ENCODE results near the gene ATP8A2.

Gene ATP8A2

DNA sequence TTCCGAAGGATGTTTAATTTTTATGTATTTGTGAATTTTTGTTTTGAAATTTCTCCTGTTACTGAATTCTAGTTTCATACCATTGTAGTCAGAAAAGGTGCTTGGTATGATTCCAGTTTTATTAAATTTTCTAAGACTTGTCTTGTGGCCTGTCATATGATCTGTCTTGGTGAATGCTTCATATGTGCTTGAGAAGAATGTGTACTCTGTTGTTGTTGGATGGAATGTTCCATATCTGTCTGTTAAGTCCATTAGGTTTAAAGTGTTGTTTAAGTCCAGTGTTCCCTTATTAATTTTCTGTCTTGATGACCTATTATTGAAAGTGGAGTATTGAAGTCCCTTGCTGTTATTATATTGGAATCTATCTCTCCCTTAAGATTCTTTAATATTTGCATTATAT lies 273.9 kb downstream of the ATP8A2 start:
- DNase-seq, result no peak

DNA sequence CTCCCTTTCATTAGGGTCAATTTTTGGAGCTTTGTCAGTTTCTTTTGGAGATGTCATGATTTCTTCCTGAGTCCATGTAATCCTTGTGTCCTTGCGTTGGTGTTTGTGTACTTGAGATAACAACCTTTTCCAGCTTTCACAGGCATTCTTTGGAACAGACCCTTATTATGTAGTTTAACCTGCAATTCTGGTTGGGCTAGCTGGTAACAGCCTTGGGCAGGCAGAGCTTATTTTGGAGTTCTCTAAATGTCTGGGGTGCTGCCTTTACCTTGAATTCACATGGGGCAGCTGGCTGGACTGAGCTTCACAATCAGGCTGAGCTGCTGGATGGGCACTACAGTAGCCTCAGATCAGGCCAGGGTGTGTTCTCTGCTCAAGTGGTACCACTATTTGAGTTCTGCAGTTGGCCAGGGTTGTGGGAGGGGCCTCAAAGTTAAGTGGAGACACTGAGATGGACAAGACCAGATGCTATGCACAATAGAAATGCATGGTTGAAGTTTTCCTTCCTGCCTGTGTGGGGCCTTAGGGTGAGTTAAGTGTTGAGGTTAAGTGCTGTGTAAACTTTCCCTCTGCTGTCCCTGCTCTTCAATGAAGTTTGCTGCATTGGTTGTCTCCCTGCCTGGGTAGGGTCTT lies 277.3 kb downstream of the ATP8A2 start:
- no peak for DNase-seq

DNA sequence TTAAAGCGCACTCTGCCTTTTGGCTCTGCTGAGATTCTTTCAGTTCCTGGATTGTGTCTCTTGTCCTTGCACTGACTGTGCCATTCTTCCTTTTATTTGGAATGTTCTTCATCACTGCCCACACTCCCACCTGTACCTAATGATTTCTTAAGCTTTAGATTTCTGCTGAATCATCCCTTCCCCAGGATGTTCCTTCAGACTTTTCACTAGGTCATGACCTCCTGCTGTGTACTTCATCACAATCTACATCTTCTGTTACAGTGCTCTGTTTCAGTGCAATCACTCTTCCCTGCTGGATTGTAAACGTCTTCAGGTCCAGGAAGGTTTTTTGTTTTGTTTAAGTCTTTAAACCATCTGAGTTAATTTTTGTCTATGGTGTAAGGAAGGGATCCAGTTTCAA lies 281.0 kb downstream of the ATP8A2 start:
- no peak for DNase-seq

DNA sequence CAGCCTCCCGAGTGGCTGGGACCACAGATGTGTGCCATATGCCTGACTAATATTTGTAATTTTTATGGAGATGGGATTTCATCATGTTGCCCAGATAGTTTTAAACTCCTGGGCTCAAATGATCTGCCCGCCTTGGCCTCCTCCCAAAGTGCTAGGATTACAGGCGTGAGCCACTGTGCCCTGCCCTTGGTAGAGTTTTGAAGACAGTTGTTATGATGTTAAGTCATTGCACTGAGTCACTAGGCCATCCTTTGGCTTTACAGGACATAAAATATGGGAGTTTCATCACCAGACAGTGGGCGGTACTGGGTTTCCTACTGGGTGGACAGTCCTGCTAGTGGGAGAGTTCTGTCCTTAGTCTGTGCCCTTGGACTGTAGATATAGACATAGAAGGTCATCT lies 282.5 kb downstream of the ATP8A2 start:
- DNase-seq, result no peak

DNA sequence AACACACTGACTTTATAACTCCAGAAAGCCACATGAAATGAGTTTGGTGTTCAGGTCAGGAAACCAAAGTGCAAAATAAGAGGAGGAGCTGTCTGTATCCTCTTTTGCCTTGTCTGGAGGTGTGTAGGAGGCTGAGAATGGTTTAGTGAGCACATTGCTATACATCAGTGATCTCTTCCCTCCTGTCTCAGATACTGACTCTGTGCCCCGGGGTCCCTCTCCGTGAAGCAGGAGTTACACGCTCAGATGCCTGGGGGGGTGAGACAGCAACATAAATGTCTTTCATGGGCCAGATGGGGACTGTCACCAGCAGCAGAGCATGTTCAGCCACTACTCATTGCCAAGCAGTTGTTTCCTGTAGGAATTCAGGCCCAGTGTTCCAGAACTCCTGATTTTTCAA lies 285.4 kb downstream of the ATP8A2 start:
- no peak for DNase-seq

DNA sequence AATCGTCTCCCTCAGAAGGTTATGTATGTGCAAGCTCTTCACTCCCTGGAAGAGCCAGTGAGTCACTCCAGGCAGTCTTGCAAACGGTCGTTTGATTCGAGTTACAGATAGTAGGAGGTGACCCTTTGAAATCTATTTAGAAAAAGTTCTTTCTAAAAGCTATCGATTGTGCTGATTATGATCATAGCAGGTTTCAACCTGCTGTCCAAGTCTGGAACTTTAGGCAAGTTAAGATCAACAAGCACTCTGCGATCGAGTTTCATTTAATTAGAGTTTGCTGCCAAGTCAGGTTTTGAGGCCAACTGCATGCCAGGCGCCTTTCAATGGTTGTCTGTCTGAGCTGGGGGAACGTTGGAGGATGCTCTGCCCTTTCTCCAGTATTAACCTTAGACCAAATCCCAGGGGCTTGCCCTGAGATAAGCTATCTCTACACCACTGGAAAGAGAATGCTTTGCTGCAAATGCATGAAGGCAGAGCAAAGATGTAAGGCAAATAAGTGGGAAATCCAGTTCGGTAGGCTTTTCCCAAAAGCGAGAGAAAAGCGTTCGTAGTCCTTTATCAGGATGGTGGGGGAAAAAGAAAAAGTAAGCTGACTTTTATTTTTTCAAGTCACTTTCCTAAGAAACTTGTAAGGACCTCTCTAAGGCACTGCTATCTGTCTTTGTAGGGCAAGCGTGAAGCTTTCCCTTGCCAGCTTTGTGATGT lies 287.5 kb downstream of the ATP8A2 start:
- DNase-seq, result no peak

DNA sequence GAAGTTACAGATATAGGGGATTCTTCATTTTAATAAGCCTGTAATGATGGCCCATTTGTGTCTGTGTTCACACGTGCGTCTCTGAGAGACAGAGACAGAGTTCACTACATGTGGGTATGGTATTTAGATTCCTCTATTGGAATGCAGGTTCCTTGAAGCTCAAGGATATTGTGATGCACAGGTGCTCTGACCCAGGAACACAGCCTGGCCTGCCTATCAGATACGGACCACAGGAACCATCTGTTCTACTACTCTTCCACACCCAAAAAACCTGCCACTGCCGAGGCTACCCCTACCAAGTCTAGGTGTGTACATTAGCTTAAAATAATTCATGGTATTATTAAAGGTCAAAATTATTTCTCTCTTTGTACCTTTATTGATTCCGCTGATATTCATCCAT lies 289.2 kb downstream of the ATP8A2 start:
- no peak for DNase-seq

DNA sequence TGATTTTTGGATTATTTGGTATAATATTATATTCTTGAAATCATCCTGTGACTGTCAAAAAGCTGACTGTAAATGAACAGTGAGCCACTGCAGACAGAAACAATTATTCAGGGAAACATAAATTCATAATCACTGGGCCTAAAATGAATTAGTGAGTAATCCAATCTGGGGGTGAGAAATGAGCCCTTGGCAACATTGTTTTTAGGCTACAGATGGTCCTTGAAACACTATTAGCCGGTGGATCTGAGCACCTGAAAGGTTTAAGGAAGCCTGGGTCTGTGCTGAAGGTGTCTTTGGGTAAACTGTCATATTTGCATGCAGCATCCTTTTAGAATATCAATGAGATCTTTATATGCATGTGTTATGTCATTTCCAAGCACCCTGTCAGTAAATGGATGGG lies 290.7 kb downstream of the ATP8A2 start:
- no peak for DNase-seq

DNA sequence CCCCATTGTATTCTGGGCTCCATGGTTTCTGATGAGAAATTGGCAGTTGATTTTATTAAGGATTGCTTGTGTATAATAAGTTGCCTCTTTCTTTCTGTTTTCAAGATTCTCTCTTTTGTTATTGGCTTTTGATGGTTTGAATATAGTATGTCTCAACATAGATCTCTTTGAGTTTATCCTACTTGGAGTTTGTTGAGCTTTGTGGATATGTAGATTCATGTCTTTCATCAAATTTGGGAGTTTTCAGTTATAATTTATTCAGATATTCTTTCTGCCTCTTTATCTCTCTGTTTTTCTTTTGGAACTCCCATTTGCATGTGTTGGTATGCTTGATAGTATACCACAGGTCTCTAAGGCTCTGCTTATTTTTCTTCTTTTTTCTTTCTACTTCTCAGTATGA lies 296.6 kb downstream of the ATP8A2 start:
- DNase-seq, result no peak

DNA sequence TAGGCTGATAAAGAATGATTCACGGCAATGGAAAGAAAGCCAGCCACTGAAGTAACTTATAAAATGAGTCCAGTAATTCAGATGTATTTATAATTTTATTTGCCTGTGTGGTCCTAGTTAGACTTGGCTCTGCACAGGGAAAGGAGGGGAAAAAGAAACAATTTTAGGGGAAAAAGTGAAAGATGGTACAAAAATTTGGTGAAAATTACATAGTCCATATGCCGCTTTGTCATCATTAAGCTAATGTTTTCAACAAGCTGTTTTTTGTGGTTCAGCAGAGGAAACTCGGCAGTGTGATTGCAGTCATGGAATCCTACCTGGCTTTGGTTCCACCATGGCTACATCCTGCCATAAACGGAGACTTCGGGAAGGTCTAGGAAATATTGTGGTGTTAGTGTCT lies 301.9 kb downstream of the ATP8A2 start:
- DNase-seq, result no peak

DNA sequence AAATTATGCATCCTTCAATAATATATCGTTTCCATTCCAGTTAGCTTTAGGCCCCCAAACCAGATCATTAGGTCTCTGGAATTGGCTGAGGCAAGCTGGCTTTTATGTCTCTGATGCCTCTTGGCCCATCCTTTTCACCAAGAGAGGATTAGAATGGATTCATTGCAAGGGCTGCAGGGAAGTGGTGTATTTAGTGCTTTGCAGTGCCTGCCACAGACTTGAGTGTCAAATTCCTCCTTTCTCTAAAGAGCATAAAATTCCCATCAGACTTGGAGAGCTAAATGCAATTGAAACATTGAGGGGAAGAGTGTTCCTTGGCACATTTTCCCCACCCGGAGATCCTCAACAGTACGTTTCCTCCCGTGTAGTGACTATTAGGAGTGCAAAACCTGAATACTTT lies 302.6 kb downstream of the ATP8A2 start:
- no peak for DNase-seq

DNA sequence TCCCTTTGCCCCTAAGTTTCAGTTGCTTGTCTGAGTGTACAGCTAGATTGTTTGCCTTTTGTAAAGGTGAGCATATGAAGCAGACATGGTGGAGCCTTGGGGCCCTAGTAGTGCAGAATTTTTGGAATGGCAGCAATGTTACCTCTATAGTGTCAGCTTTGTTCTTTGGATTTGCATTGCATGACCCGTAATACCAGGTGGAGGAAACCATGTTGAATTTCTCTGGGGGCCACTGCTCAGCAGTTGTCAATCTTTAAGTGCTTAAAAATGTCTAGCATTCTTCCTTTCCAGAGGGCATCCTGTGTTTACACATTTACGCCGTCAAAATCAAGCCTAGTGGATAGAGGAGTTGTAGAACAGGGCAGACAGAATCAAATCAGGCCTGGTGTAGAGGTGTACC lies 303.3 kb downstream of the ATP8A2 start:
- no peak for DNase-seq

DNA sequence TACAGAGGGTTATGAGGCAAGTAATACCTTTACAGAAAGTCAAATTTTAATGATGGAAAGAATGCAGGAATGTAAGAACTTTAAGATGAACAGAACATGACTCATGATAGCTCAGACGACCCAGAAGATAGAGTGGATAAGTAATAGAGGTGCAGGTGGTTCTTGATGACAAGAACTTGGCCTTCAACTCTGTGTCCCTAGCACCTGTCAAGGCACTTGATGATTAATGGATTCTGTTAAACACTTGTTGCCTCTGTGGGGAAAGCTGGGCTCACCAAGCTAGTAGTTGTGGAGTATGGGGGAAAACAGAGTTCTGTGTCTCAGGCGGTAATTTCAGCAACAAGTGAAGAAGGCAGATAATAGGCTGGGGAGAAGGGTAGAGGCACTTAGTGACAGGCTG lies 306.2 kb downstream of the ATP8A2 start:
- no peak for DNase-seq

DNA sequence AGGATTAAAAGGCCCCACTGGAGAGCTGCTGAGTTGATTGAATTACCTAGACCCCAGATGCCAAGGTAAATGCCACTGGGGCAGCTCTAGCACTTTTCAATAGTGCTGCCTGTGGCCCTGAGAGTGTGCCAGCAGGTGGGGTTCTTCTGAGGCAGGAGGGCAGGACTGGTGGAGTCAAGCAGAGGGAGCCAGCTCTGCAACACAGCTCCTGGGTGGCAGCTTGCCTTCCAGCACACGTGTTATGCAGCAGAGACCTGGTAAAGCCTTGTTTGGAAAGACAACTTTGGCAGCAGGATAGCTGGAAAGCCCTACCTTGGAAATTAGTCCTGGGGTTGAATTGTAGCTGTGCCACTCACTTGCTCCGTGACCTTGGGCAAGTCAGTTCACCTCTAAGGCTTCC lies 306.6 kb downstream of the ATP8A2 start:
- DNase-seq, result no peak

DNA sequence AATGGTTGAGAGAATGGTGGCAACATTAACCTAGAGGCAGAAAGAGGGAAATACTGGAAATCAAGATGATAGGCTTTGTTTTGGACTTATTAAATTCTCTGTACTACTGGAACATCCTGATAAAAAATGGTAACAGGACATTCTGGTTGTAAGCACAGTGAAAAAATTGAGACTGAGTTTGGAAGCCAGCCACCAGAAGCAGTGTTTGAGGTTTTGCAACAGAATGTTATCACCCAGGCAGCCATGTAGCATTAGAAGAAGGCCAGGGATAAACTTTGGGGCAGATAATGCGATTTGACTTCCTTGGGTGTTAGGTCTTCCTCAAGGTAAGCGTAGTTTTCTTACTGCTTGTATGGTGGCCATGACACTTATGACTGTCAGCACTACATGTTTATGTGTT lies 307.4 kb downstream of the ATP8A2 start:
- DNase-seq, result no peak

DNA sequence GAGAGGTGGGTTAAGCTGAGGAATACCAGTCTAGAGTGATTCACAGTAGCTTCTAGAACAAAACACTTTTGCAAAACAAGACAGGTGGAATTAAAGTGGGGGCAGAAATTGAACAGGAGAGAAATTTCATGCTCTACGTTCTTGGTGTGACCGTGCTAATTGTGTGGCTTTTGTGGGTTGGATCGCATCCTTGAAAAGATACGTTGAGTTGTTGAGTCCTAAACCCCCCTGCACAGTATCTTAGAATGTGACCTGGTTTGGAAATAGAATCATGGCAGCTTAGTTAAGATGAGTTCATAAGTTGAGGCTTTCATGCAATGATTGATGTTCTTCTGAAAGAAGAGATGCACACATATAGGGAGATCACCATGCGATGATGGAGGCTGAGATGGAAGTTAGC lies 308.2 kb downstream of the ATP8A2 start:
- no peak for DNase-seq

DNA sequence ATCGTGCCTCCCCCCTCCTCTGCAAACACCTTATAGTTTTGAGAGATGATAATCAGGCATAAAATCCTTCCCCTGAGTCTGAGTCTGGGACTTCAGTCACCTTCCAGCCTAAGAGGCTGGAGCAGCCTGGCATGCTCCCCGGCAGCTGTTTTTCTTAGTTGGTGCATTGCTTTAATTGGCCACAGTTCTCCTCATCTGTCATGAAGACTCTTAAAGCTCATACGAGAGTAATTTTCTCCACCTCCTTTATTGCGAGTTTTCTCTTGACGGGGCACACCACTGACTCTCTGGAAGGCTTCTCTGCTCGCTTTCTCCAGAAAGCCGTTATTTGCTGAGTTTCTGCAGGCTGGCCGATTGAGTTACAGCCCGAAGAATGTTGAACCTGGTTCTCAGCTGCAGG lies 310.5 kb downstream of the ATP8A2 start:
- no peak for DNase-seq

DNA sequence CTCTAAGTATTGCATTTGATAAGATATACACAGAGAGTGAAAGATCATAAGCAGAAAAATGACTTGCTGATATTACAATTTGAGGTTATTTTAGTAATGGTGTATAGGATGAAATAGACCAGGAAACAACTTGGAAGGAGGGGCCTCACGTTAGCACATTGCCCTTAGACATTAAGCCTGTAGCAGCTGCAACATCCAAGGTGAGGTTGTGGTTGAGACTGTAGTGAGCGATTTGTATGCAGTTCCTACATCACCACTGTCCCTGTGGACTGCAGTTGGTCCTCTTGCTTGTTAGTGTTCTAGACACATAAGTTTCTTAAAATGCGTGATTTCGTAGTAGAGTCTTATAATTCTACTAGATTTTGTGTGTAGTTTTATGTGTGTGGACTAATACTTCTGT lies 311.3 kb downstream of the ATP8A2 start:
- DNase-seq, result no peak

DNA sequence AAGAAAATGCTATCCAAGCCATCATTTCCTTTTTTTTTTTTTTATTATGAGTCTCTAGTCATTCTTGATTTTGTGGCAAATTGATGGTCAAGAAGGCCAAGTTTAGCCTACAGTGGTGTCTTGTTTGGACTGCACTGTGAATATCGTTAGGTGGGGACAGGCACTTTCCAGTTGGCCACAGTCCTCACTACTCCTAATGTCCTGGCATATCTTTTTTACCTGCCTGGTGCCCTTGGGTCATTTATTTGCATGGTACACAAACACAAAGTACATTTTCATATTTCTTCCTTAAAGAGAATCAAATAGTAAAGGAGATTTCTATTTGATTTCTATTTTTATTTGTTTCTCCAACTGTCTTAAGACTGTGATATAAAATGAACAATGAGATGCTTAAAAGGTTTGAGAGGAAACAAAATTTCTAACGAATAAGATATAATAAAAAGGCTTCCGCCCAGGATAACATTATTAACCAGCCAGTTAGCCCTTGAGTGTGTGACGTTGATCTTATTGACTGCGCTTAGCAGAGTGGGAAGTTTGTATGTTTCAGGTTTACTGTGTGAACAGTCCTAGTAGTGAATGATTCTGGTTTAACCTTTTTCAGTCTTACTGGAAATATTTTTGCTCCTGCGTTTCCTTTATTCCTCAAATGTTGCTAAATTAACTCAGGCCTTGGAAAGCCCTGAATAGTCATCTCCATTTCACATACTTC lies 312.0 kb downstream of the ATP8A2 start:
- DNase-seq, result no peak

DNA sequence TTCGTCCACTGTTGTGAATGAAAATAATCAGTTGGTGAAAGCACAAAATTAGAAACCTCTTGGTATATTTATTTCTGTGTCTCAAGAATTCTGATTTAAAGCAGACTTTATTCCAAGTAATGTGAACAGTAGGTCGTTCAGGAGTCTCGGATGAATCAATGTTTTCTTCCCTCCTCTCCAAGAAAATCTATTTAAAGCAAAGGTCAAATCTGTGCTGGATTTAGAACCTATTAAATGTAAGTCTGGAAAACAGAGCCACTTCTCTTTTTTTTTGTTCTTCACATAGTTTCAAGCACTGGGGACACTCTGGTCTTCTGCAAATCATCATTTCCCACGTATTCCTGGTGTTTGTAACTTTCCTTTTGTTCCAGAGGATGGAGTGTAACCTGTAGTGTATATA lies 312.7 kb downstream of the ATP8A2 start:
- no peak for DNase-seq

DNA sequence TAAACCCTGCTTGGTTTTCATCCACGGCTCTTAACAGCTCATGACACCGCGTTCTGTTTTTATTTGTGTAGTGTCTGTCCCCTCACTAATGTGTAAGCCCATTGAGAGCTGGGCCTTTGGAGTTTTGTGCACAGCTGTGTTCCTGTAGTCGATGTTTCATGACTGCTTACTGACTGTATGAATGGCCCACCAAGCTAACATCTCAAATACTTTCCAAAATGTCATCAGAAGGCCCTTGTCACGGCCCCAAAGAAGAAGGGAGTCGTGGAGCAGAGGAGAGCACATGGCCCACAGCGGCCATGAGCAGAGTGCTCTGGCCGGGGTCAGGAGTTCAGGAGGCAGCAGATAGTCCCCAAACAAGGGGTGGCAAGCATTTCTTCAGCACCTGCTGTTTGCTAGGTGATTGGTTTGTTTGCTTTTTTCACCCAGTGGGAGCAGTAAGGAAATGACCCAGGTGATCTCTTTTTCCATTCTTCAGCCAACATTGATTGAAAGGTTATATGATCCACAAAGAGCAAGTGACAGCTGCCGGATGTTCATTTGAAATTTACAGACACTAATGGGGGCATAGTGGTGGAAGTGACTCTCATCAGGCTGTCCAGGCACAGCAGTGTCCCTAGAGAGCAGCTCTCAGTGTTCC lies 315.2 kb downstream of the ATP8A2 start:
- DNase-seq, result no peak

DNA sequence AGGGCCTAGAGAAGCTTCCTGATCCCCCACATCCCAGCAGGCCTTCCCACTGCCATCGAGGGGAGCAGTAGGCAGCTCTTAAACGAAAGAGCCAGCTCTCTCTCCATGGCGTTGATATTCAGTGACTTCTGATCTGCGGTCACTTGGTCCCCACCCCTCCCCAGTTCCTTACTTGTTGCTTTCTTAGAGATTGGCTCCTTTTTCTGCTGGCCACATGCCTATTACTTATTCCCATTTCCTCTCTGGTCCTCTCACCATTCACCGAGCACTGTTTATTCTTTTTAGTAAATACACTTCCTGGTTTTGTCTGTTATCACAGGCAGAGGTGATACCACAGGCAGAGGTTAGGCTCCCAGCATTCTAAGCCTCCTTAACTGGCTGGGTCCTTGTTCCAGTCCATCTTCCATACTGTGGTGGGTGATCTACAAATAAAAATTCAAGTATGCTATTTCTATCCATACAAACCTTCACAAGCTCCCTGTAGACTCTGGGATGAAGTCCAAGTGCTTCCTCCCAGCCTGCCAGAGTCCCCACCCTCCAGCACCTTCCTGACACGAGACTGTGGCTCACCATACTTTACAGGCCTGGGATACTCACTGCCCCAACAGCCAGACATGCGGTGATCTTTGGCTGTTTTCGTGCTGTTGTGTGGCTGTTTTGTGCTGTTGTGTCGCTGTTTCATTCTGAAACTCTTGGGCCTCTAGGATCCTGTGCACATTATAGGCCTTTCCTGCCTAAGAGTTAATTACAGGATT lies 315.9 kb downstream of the ATP8A2 start:
- no peak for DNase-seq

DNA sequence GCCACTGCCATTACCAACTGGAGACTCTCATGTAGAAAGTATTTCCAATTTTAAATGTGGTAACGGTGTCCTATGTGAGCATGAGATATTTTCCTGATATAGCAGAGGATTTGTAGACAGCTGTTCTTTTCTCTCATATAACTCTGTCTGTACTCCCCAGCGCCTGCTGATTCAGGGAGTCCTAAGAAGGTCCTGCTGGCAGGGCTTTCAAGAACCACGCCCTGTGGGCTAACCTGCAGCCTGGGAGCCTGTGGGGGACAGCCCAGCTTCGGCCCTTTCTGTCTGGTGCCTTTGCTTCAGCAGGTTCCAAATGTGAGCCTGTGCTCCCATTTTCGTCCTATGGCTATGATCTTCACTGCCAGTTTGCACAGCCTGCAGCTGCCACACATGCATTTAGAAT lies 316.8 kb downstream of the ATP8A2 start:
- no peak for DNase-seq

All from activated gamma-delta T cell treated with Interleukin-2 at 50 U/mL for 16 hours (primary cell).